ENCODE measurements around the gene ENAM. TPM values are rescaled to one million over a fixed set of nuclear protein-coding genes. Genes with fewer than 3 reads are reported as not detected.
A peak's percentile ranks its signal among the peaks of the same experiment; 100 is the strongest.

The ENAM gene
- total and polyA plus RNA-seq, 2 experiments from 2014 or later = not detected

DNA sequence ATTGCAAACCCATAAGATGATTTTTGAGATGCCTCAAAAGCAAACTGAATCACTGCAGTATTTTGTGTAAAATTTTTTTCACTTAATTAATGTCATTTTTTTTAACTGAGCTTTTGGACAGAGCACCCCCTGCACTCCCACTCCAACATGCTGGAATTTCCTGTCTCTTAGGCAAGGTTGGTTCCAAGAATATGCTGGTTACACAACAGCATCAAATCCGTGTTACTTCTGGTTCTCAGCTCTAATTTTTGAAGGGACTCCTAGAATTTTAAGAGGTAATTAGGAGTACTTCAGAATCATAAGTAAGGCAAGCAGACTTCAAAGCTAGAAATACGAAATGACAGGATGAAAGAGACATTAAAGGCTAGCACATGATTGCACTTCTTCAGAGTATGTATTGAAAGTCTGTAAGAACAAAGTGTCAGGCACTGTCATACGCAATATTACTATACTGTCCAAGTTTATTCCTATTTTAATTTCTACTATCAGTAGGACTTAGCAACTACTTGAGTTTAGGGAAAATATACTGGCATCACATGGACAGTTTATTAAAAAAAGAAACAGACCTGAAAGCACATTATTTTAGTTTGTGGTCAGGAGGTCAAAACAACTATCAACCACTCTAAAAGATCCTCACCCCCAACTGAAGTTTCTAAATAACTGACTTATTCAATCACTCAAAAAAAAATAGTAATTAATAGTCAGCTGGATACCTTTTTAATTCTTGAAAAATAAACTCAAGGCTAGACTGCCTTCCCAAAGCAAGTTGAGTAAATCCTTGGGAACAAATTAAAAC, 39.4 kb downstream of the ENAM start:
- H3K9me3 Mint-ChIP-seq = no peaks in the 10 kb centered on the region
- Histone ChIP-seq H3K27me3 (ENCODE audit: insufficient read depth) (no peaks in the 10 kb centered on the region), H3K27ac (ENCODE audit: low read depth) (no peak overlapping the region), H2AFZ (0 out of 2 replicates have a peak overlapping the region, but pooled peaks have one; percentile 29), H3K36me3 (ENCODE audit: insufficient read depth) (no peaks in the 10 kb centered on the region), H3F3A (replicated peaks; ENCODE audit: low read depth) (no peaks in the 10 kb centered on the region), H3K4me2 (no peak overlapping the region), H3K9me2 (ENCODE audit: insufficient read depth) (no peaks in the 10 kb centered on the region), H4K20me1 (replicated peaks; ENCODE audit: insufficient read depth) (no peaks in the 10 kb centered on the region), H3K4me3 (no peak overlapping the region), H3K79me2 (replicated peaks; ENCODE audit: insufficient read depth) (no peaks in the 10 kb centered on the region), H3K4me1 (ENCODE audit: insufficient read depth) (no peaks in the 10 kb centered on the region)
- no peak for DNase-seq (ENCODE audit: low spot score)
- H3K36me3 Mint-ChIP-seq (ENCODE audit: low read depth) = no peaks in the 10 kb centered on the region
- TF ChIP-seq ZNF462 (CRISPR knock-in tag; IDR thresholded peaks at IDR 0.05) = no peak
- TF ChIP-seq CREB1 (CRISPR knock-in tag; IDR thresholded peaks at IDR 0.05; ENCODE audit: low read depth) = no peak
- no peak for TF ChIP-seq EZH2 (IDR thresholded peaks at IDR 0.05; ENCODE audit: low read depth, unreplicated experiment)
- no peak for TF ChIP-seq EZH2phosphoT487 (IDR thresholded peaks at IDR 0.05; ENCODE audit: unreplicated experiment)
- TF ChIP-seq, protein P1, sequence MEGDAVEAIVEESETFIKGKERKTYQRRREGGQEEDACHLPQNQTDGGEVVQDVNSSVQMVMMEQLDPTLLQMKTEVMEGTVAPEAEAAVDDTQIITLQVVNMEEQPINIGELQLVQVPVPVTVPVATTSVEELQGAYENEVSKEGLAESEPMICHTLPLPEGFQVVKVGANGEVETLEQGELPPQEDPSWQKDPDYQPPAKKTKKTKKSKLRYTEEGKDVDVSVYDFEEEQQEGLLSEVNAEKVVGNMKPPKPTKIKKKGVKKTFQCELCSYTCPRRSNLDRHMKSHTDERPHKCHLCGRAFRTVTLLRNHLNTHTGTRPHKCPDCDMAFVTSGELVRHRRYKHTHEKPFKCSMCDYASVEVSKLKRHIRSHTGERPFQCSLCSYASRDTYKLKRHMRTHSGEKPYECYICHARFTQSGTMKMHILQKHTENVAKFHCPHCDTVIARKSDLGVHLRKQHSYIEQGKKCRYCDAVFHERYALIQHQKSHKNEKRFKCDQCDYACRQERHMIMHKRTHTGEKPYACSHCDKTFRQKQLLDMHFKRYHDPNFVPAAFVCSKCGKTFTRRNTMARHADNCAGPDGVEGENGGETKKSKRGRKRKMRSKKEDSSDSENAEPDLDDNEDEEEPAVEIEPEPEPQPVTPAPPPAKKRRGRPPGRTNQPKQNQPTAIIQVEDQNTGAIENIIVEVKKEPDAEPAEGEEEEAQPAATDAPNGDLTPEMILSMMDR (conservative IDR thresholded peaks at IDR 0.05; ENCODE audit: low read depth in 2 of 2) = no peak
- no peak for TF ChIP-seq NANOG (IDR thresholded peaks at IDR 0.05; ENCODE audit: borderline replicate concordance)
- TF ChIP-seq ZNF331 (CRISPR knock-in tag; IDR thresholded peaks at IDR 0.05; ENCODE audit: low read depth) = no peak
- TF ChIP-seq REST (IDR thresholded peaks at IDR 0.05; ENCODE audit: unreplicated experiment) = no peak
- no peak for TF ChIP-seq STAT1 (IDR thresholded peaks at IDR 0.05; ENCODE audit: unreplicated experiment)
- TF ChIP-seq JUNB (IDR thresholded peaks at IDR 0.05; ENCODE audit: unreplicated experiment) = no peak
- no peak for TF ChIP-seq ZNF114 (CRISPR knock-in tag; IDR thresholded peaks at IDR 0.05)
- no peak for TF ChIP-seq ETS1 (IDR thresholded peaks at IDR 0.05)
- no peak for TF ChIP-seq POLR2AphosphoS5 (IDR thresholded peaks at IDR 0.05; ENCODE audit: low read depth)
- no peak for ATAC-seq
- no peaks in the 10 kb centered on the region for H3K27me3 Mint-ChIP-seq (ENCODE audit: insufficient read depth, low read depth, poor library complexity)
- H3K27ac Mint-ChIP-seq = no peak overlapping the region
- H3K4me1 Mint-ChIP-seq = no peaks in the 10 kb centered on the region
- no peak overlapping the region for H3K4me3 Mint-ChIP-seq
